Measurements from ENCODE around the gene HTR3E. TPM values are rescaled to one million over a fixed set of nuclear protein-coding genes. Genes with fewer than 3 reads are reported as not detected.

The HTR3E gene
- total RNA-seq, 3 donors from 2014 or later (not counting 1 experiment from before 2014, with no cell fraction given) = not detected

GRCh38 chr3:184134746-184135148 is 37.9 kb downstream of the HTR3E start:
- H3K9me3 Mint-ChIP-seq = no peaks in the 10 kb centered on the region
- ATAC-seq = peak in 2 of 3 donors; percentile 11 to 24
- H3K27ac ChIP-seq (ENCODE audit: low read length) = peak overlapping the region; percentile 87
- H3K4me1 ChIP-seq (ENCODE audit: control insufficient read depth, insufficient read depth, low read length) = peaks cover 18% of the 10 kb centered on the region
- DNase-seq = no peak
- H3K4me3 ChIP-seq (ENCODE audit: low read length) = peak overlapping the region; percentile 97
- H3K4me3 Mint-ChIP-seq = peak overlapping the region; percentile 99
- H3K36me3 ChIP-seq (ENCODE audit: control insufficient read depth, insufficient read depth, low read length) = peaks cover 2% of the 10 kb centered on the region
- H3K36me3 Mint-ChIP-seq = no peaks in the 10 kb centered on the region
- H3K27me3 Mint-ChIP-seq (ENCODE audit: low read depth in 2 of 2) = no peaks in the 10 kb centered on the region
- H3K4me1 Mint-ChIP-seq = peaks cover 48 to 49% of the 10 kb centered on the region in 2 donors
- TF ChIP-seq CTCF (IDR thresholded peaks at IDR 0.05) = no peak
- peak overlapping the region; percentile 93 for H3K27ac Mint-ChIP-seq
- no peaks in the 10 kb centered on the region for H3K27me3 ChIP-seq (ENCODE audit: control insufficient read depth, insufficient read depth, low read length)
- intact Hi-C loops (cut with micrococcal nuclease) = loop anchor here (2.0 to 10.0 kb wide), 2 partner anchors 20 to 110 kb away; partner anchors contain the start of genes ALG3, DVL3 and EEF1AKMT4
- no peaks in the 10 kb centered on the region for H3K9me3 ChIP-seq (ENCODE audit: control insufficient read depth, insufficient read depth, low read length)
- WGBS (ENCODE audit: insufficient coverage) = under 1% methylated on average over 21 of the region's 21 CpGs

- H3K27me3 Mint-ChIP-seq (ENCODE audit: low read depth in 2 of 2) = no peaks in the 10 kb centered on the region
- H3K27ac Mint-ChIP-seq = peak within 1 kb of the TSS; percentile 93
- Histone ChIP-seq H3K27me3 (ENCODE audit: control insufficient read depth, insufficient read depth, low read length) (no peaks in the 10 kb centered on the region), H3K4me3 (ENCODE audit: low read length) (peak within 1 kb of the TSS; percentile 97), H3K9me3 (ENCODE audit: control insufficient read depth, insufficient read depth, low read length) (no peaks in the 10 kb centered on the region), H3K4me1 (ENCODE audit: control insufficient read depth, insufficient read depth, low read length) (peaks cover 18% of the 10 kb centered on the region), H3K36me3 (ENCODE audit: control insufficient read depth, insufficient read depth, low read length) (peaks cover 7% of the 10 kb centered on the region), H3K27ac (ENCODE audit: low read length) (peak within 1 kb of the TSS; percentile 87)
- DNase-seq (peak; percentile 73 to 94), ATAC-seq (peak; percentile 90 to 94 (median 93))
- whole genome bisulfite sequencing (ENCODE audit: insufficient coverage) = under 1% methylated on average over 56 of the region's 56 CpGs
- intact Hi-C loops (cut with micrococcal nuclease) = loop anchor here (2.0 to 10.0 kb wide), 2 partner anchors 19 to 109 kb away; partner anchors contain the start of genes ALG3, DVL3 and EEF1AKMT4
- no peaks in the 10 kb centered on the region for H3K36me3 Mint-ChIP-seq
- TF ChIP-seq CTCF (IDR thresholded peaks at IDR 0.05) = no peak
- H3K4me3 Mint-ChIP-seq = peak within 1 kb of the TSS; percentile 99
- no peaks in the 10 kb centered on the region for H3K9me3 Mint-ChIP-seq
- peaks cover 48 to 52% of the 10 kb centered on the region in 2 donors for H3K4me1 Mint-ChIP-seq
Measured at GRCh38 chr3:184135149-184135910, 38.5 kb downstream of the HTR3E start, which contains the start of gene EIF2B5. TSS of gene EIF2B5 (plus strand) at chr3:184135358. CDS start at chr3:184135386, 28 bp downstream.

GRCh38 chr3:184135911-184136260 is 39.0 kb downstream of the HTR3E start:
- TF ChIP-seq CTCF (IDR thresholded peaks at IDR 0.05) = no peak
- no peaks in the 10 kb centered on the region for H3K27me3 Mint-ChIP-seq (ENCODE audit: low read depth in 2 of 2)
- peaks cover 48 to 54% of the 10 kb centered on the region in 2 donors for H3K4me1 Mint-ChIP-seq
- peak overlapping the region; percentile 99 for H3K4me3 Mint-ChIP-seq
- Histone ChIP-seq H3K9me3 (ENCODE audit: control insufficient read depth, insufficient read depth, low read length) (no peaks in the 10 kb centered on the region), H3K4me3 (ENCODE audit: low read length) (peak overlapping the region; percentile 97), H3K4me1 (ENCODE audit: control insufficient read depth, insufficient read depth, low read length) (peaks cover 18% of the 10 kb centered on the region), H3K27ac (ENCODE audit: low read length) (peak overlapping the region; percentile 87), H3K36me3 (ENCODE audit: control insufficient read depth, insufficient read depth, low read length) (peaks cover 12% of the 10 kb centered on the region), H3K27me3 (ENCODE audit: control insufficient read depth, insufficient read depth, low read length) (no peaks in the 10 kb centered on the region)
- intact Hi-C loops (cut with micrococcal nuclease) = loop anchor here (2.0 to 10.0 kb wide), 2 partner anchors 19 to 109 kb away; partner anchors contain the start of genes ALG3, DVL3 and EEF1AKMT4
- H3K36me3 Mint-ChIP-seq = no peaks in the 10 kb centered on the region
- H3K9me3 Mint-ChIP-seq = no peaks in the 10 kb centered on the region
- DNase-seq (no peak), ATAC-seq (no peak)
- H3K27ac Mint-ChIP-seq = peak overlapping the region; percentile 93
- WGBS (ENCODE audit: insufficient coverage) = 8% methylated on average over 9 of the region's 9 CpGs
